NCI-H510A treated with DMSO at 0.1 percent for 48 hours (cell line): ENCODE data around the gene UBE2L3.
"Not testable (repeated sequence)": the region's sequence is repeated elsewhere in the genome, so short reads cannot be mapped to it uniquely, and the experiment has no call there.

Experiments used
- DNase-seq: peaks from one replicate; lab custom pipeline; 2025; lab: John Stamatoyannopoulos, UW

The UBE2L3 gene

DNA sequence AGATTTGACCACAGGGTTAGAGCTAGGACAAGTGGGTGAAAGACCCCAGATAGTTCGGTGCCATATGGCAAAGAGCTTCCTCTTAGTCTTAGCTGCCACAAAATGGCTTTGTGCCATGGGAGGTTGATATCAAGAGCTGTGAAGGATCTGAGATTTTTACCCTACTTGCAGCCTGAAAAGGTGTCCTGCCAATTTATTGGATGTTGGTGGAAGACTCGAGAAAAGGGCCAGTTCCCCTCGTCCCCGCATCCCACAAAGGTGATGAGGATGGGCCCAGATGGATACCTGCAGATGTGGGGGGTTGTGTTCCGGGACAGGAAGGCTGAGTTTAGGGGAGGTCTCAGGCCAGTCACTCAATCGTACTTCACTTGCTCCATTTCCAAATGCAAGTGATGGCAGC lies 35.1 kb downstream of the UBE2L3 start:
- DNase-seq = no peak

GRCh38 chr22:21603973-21604372 lies 36.5 kb downstream of the UBE2L3 start:
- no peak for DNase-seq

- no peak for DNase-seq
These were observed 38.5 kb downstream of the UBE2L3 start for GRCh38 chr22:21605887-21606564.

DNA sequence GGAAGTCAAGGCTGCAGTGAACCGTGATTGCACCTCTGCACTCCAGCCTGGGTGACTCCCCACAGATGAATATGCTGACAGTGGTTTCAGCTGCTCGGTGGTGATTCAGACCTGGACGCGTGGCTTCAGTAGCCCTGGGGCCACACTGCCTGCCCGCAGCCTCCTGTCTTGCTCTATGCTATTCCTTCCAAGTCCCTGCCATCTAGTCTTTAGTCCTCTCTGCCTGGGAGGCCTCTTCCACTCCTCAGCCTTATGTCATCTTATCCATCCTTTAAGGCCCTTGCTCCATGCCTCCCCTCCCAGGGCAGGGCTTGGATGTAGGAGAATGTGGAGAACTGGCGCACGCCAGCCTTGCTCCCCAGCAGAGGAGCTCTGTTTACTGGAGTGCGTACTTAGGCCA lies 39.3 kb downstream of the UBE2L3 start:
- no peak for DNase-seq

GRCh38 chr22:21609556-21610157 lies 42.1 kb downstream of the UBE2L3 start:
- DNase-seq = not testable (repeated sequence)

DNA sequence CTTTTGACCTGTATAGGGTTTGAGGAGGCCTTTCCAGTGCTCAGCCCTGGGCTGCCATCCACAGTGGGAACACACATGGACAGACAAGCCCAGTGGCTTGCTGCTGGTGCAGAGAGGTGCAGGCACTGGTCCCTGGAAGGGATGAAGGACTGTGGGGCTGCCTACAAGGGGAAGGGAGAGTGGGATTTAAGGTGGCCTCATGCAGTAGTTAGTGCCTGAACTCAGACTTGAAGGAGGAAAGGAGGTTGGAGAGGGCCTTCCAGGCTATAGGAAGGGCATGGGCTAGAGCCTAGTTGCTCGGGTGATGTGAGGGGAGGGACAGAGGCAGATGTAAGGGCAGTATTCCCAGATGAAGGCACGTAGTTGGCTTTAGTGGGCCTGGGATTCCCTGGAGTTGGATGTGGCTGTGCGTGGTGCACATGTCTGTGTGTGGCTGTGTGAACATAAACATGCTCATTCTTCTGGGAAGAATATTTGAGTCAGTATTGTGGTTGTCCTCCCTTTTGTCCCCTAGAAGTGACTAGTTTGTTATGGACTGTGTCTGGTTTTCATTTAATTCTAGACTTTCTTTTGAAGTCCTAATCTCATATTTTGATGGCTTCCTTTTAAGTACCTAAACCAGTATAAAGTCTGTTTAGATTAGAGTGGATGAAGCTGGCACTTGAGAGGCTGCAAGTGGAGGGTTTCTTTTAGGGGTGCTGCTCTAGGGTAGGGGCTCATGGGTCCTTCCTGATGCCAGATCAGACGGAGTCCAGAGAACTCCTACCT lies 43.9 kb downstream of the UBE2L3 start:
- DNase-seq = no peak

DNA sequence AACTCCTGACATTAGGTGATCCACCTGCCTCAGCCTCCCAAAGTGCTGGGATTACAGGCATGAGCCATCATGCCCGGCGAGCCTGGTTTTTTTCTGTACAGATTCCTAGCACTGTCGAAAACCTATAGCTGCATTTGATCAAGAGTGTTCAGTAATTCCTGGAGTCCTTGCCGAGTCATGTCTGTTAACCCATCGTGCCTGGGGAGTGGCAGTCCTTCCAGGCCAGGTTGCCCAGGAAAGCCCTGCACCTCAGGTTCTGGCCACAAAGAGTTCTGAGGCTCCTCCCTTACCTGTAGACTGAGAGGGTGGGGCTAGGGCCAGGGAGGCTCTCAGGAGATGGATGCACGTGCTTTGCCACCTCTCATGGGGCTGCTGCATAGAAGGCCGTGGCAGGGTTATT lies 45.3 kb downstream of the UBE2L3 start:
- DNase-seq = no peak

DNA sequence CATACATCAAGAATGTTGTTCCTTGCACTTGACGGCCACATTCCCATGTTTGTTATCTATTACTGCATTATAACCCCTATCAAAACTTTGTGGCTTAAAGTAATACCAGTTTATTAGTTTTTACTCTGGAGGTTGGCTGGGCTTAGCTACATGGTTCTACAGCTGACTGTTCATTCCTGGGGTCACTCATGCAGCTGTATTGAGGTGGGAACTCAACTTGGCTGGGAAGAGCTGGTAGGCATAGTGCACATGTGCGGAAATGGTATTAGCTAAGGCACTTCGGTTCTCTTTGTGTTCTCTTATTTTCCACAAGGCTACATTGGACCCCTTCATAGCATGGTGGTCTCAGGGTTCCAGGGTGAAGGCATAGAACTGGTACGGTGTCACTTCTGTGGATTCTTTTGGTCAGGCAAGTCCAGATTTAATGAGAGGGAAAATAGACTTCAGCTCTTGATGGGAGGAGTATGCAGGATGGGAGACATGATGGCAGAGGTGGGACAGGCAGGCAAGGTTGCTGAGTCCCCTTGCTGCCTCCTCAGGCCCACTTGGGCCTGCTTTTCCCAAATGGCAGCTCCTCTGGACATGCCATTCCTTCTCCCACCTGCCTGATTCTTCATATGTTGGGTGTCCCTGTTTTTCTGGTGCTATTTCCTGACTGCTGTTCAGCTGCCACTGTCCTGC lies 46.2 kb downstream of the UBE2L3 start:
- no peak for DNase-seq

DNA sequence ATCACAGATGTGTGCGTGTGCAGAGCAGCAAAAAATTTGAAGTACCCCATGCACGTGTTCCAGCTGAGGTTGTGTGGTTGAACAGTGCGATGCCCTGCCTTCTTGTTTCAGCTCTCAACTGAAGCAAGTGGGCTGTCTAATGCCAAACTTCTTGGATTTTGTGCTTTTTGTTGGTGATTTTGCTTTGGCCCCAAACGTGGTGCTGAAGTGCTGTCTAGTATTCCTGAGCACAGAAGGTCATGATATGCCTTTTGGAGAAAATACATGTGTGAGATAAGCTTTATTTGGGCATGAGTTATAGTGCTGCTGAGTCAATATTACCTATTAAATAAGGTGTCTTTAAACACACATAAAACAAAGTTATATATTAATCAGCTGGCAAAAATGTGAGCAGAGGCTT lies 48.2 kb downstream of the UBE2L3 start:
- no peak for DNase-seq

- not testable (repeated sequence) for DNase-seq
These were observed 49.8 kb downstream of the UBE2L3 start for GRCh38 chr22:21617337-21617736.

- no peak for DNase-seq
These were observed 53.5 kb downstream of the UBE2L3 start for GRCh38 chr22:21621025-21621424.

DNA sequence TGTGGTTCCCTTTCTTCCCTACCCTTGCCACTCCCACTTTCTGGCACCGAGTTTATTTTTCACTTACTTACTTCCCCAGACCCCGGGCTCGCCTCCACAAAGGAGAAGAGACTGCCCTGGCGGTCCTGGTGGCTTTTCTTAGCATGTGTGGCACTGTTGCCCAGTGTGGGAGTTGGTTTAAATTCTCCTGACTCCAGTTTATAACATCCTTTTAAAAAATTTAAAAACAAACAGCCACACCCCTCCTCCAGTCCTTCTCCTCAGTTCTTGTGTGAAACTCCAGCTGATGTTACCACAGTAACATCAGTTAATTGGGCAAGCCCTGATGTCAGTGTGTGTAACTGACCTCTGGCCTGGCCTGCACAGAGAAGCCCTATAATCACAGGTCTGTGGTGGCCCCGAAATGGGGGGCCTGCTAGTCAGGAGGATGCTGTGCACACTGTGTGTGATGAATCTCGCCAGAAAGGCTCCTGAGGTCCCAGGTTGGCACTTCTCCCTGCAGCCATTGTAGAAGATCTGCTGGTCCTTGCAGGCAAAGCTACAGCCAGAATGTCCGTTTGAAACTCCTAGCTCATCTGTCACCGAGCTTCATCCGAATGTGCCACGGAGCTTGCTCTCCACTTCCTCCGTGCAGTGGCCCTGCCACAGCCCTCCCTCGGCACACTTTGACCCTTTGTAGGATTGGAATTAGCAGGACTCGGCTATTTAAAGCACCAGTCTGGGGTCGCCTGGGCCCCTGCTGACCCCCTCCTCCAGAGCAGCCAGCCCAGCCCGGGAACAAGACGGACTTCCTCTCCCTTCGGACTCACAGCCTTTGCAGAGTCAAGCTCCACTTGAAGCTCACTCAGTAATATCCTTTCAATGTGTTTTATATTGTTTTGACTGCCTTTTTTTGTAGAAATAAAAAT lies 54.8 kb downstream of the UBE2L3 start:
- no peak for DNase-seq

DNA sequence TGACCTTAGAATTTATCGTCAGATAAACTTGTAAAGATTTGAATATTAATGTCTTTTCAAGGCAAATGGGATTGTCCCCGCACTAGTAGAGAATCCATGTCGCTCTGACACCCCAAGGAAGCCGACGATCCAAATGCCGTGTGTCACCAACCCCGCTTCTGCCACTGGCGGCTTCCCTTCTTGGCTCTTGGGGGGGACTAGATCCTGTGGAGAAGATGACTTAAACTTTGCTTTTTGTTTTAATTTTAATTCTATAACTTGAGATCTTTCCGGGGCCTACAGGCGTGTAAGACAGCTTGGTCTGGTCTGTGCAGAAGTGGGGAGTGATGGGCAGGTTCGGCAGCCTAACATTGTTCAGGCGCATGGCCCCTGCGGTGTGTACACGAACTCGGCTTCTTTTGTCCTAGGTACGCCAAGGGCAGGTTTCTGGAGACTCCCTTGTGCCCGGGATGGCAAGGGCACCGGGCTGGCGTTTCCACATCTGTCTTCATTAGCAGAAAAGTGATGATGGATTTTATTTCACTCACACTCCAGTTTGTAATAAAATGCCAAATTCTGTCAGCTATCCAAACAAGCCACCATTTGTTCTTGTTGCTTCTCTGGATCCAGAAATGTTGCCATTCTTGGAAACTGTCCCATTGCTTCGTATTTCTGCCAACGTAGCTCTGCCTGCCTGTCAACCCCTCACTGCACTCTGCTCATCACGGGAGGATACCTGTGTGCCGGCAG lies 55.6 kb downstream of the UBE2L3 start:
- no peak for DNase-seq

DNA sequence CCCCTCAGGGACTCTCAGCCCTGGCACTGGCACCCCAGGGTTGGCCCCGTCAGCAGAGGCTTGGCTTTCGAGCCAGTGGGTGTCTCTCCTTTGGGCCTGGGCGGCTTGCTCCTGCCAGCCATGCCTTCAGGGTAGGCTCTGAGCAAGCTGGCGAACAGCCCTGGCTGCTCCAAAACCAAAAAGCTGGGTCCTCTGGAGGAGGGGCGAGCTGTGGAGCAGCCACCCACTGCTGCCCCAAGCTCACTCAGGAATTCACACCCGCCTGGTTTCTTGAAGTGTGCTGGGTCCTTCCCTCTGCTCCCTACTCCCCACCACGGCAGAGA lies 56.1 kb downstream of the UBE2L3 start:
- no peak for DNase-seq

GRCh38 chr22:21624120-21624879 lies 56.8 kb downstream of the UBE2L3 start:
- DNase-seq = no peak

DNA sequence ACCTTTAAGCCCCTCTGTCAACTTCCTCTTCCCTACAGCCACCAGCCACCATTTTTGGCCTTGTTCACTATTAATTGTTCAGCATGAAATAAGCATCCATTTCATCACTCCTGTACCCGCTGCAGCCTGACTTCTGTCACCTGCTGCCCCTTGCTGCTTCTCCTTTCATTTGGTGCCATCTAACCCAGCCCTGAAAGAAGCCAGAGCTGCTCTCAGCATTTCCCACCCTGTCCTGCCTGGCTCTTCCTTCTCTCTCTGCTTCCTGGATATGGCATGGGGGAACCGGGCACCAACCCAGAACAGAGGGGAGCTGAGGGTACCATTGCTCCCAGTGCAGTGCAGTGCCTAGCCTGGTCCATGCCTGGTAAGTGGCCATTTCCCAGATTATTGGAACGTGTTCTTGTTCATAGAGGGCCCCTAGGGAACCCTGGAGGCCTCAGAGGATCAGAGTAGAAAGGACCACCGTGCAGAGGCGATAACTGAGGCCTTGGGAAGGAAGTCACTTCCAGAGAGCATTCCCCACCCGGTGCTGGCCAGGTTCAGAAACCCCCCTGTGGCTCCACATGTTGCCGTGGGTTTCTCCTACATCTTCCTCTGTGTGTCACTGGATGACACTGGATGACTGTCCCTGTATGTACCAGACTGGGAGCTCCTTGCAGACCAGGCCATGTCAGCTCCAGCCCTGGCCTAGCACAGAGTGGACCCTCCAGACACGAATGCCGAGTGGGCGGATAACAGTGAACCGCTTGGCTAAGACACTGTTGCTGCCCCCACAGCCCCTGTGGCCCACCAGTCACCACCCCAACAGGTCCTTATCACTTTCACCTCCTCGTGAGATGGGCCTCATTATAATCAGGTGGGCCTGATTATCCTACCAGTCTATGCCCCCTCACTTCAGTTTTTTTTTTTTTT lies 57.6 kb downstream of the UBE2L3 start:
- DNase-seq = no peak

DNA sequence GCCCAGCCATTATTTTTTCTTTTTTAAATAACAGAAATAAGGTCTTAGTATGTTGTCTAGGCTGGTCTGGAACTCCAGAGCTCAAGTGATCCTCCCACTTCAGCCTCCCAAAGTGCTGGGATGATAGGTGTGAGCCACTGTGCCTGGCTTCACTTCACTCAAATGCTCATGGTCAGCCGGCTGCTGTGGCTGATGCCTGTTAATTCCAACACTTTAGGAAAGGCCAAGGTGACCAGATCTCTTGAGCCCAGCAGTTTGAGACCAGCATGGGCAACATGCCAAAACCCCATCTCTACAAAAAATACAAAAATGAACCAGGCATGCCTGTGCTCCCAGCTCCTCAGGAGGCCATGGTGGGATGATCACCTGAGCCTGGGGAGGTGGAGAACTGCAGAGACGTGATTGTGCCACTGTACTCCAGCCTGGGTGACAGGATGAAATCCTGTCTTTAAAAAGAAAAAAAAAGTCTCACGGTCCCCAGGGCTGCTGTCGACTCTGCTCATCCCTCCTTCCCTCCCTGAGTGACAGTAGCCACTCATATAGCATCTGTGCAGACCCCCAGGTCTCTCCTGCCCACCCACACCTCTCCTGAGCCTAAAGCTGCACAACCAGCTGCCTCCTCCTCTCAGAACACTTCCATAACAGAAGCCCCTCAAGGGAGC lies 58.7 kb downstream of the UBE2L3 start:
- DNase-seq = no peak

GRCh38 chr22:21626735-21627469 lies 59.4 kb downstream of the UBE2L3 start:
- no peak for DNase-seq
